ENCODE data around the gene AP2B1. TPM values are rescaled to one million over a fixed set of nuclear protein-coding genes. Genes with fewer than 3 reads are reported as not detected.
A peak's percentile ranks its signal among the peaks of the same experiment; 100 is the strongest.
"Not testable (repeated sequence)": the region's sequence is repeated elsewhere in the genome, so short reads cannot be mapped to it uniquely, and the experiment has no call there.

The AP2B1 gene
- total and polyA plus RNA-seq, 8 donors = 21.6 to 171 (median 57.2) TPM

DNA sequence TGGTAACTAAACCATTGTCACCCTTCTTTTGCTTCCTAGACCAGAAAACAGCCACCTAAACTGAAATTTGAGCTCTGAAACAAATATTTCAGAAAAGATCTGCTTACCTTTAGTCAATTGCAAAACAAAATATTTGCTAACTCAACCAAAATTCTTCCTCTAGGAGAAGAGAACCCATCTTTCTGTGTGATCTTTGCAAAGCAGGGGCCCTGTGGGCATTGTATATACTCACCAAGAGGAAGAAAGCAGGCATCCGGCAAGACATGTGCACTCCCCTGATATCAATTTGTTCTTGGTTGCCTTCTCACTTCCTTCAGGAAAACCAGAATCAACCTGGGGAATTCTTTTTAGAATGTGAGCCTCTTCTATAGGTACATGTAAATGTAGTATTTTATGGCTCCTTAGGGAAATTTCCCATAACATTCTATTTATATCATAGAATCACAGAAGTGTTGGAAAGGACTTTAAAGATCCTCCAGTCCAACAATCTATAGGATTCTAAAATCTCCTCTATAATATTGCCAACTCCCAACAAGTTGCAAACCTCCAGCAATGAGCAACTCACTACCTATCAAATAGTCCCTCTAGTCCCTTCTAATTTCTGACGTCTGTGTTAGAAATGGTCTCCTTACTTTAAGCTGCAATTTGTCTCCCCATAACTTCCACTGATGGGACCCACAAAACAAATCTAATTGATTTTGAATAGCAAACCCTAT, 27.5 kb upstream of the AP2B1 start:
- intact Hi-C loops (cut with DNase I; ENCODE audit: low total_unique reads) = no loop called here
- Histone ChIP-seq H3K27me3 (peaks cover 0 to 9% (median 0%) of the 10 kb centered on the region in 3 donors), H3K4me1 (no peaks in the 10 kb centered on the region), H3K27ac (no peak overlapping the region), H3K4me3 (no peak overlapping the region), H3K9me3 (no peaks in the 10 kb centered on the region), H3K36me3 (no peaks in the 10 kb centered on the region)
- TF ChIP-seq EP300 (IDR thresholded peaks at IDR 0.05) (no peak), POLR2AphosphoS5 (IDR thresholded peaks at IDR 0.05) (no peak), POLR2A (IDR thresholded peaks at IDR 0.05) (no peak), CTCF (IDR thresholded peaks at IDR 0.05) (no peak)
- no peak for DNase-seq
- 60 to 68% (median 65%) methylated on average over 2 of the region's 2 CpGs for WGBS, 5 donors

GRCh38 chr17:35560703-35561102, 26.4 kb upstream of the AP2B1 start, which contains the start of gene SLFN14:
TSS of gene SLFN14 (minus strand) at chr17:35560819. CDS start at chr17:35558062, 2,757 bp downstream.
- whole genome bisulfite sequencing, 5 donors = 46 to 50% (median 49%) methylated on average over 3 of the region's 3 CpGs

GRCh38 chr17:35563181-35563580, 23.9 kb upstream of the AP2B1 start:
- WGBS, 5 donors = 81 to 86% (median 85%) methylated on average over 14 to 16 of the region's 16 CpGs
- intact Hi-C loops (cut with DNase I; ENCODE audit: low total_unique reads); H3K4me1 ChIP-seq; H3K9me3 ChIP-seq; DNase-seq; H3K4me3 ChIP-seq; H3K27ac ChIP-seq; H3K27me3 ChIP-seq; H3K36me3 ChIP-seq: not testable (repeated sequence)

More at GRCh38 chr17:35560703-35561102, 26.4 kb upstream of the AP2B1 start, which contains the start of gene SLFN14:
- no peaks in the 10 kb centered on the region for H3K9me3 ChIP-seq
- no peak for TF ChIP-seq EP300 (IDR thresholded peaks at IDR 0.05)
- H3K27ac ChIP-seq = no peak within 1 kb of the TSS
- no peaks in the 10 kb centered on the region for H3K36me3 ChIP-seq
- intact Hi-C loops (cut with DNase I; ENCODE audit: low total_unique reads) = no loop called here
- H3K4me1 ChIP-seq = no peaks in the 10 kb centered on the region
- H3K4me3 ChIP-seq = no peak within 1 kb of the TSS
- H3K27me3 ChIP-seq = peaks cover 0 to 9% (median 0%) of the 10 kb centered on the region in 3 donors
- peak in 1 of 2 donors; percentile 29 for DNase-seq

DNA sequence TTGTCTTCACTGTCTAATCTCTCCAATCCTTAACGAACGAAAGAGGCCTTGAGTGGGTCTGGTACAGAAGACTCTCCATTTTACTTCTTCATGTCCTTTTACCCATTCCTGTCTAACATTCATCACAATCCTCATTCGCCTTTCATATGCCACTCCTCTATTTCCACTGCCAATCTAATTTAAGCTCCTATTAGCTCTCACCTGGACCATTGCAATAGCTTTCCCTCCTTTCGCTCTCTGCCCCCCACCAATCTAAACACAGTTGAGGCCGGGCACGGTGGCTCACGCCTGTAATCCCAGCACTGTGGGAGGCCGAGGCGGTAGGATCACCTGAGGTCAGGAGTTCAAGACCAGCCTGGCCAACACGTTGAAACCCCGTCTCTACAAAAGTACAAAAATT, 20.2 kb upstream of the AP2B1 start:
- no peak for DNase-seq
- TF ChIP-seq EP300 (IDR thresholded peaks at IDR 0.05) = no peak
- no peak for TF ChIP-seq POLR2AphosphoS5 (IDR thresholded peaks at IDR 0.05)
- no peak for TF ChIP-seq POLR2A (IDR thresholded peaks at IDR 0.05)
- no peak for TF ChIP-seq CTCF (IDR thresholded peaks at IDR 0.05)
- Histone ChIP-seq H3K36me3 (no peaks in the 10 kb centered on the region), H3K9me3 (no peaks in the 10 kb centered on the region), H3K4me1 (peaks cover 23 to 37% (median 29%) of the 10 kb centered on the region in 4 donors), H3K27me3 (peaks cover 0 to 6% (median 0%) of the 10 kb centered on the region in 3 donors), H3K4me3 (peak overlapping the region; percentile 63 to 84 (median 72)), H3K27ac (peak overlapping the region in 3 of 5 donors; percentile 84 to 91 (median 87))
- WGBS, 5 donors = 59 to 71% (median 66%) methylated on average over 11 of the region's 11 CpGs
- intact Hi-C loops (cut with DNase I; ENCODE audit: low total_unique reads) = no loop called here

- H3K9me3 ChIP-seq = no peaks in the 10 kb centered on the region
- peaks cover 0 to 6% (median 3%) of the 10 kb centered on the region in 4 donors for H3K36me3 ChIP-seq
- peak overlapping the region; percentile 63 to 84 (median 72) for H3K4me3 ChIP-seq
- H3K4me1 ChIP-seq = peaks cover 23 to 37% (median 29%) of the 10 kb centered on the region in 4 donors
- WGBS, 5 donors = 16 to 20% (median 18%) methylated on average over 15 of the region's 15 CpGs
- TF ChIP-seq EP300 (IDR thresholded peaks at IDR 0.05) (no peak), CTCF (IDR thresholded peaks at IDR 0.05) (no peak), POLR2AphosphoS5 (IDR thresholded peaks at IDR 0.05) (no peak), POLR2A (IDR thresholded peaks at IDR 0.05) (no peak)
- DNase-seq = peak in 1 of 2 donors; percentile 55
- peak overlapping the region in 4 of 5 donors; percentile 84 to 91 (median 86) for H3K27ac ChIP-seq
- no peaks in the 10 kb centered on the region for H3K27me3 ChIP-seq
- intact Hi-C loops (cut with DNase I; ENCODE audit: low total_unique reads) = no loop called here
Observed at GRCh38 chr17:35568561-35568960, 18.6 kb upstream of the AP2B1 start.

Data from stomach (tissue), 9 donors.